DLD1 (cell line): ENCODE results near the gene SLC51A.
"Not testable (repeated sequence)": the region's sequence is repeated elsewhere in the genome, so short reads cannot be mapped to it uniquely, and the experiment has no call there.

Source experiments
- in situ Hi-C: cut with HindIII; loops from 2 replicates; pipeline ENCODE4 v1.10.0; 2017; ENCODE audit warnings: low sequenced_read_pairs

Gene SLC51A

GRCh38 chr3:196192524-196193051 is 23.7 kb upstream of the SLC51A start:
- in situ Hi-C loops = no loop called here

- in situ Hi-C loops = no loop called here
Measured at GRCh38 chr3:196193133-196193735, 23.1 kb upstream of the SLC51A start.

GRCh38 chr3:196193736-196194541 is 22.4 kb upstream of the SLC51A start:
- in situ Hi-C loops = no loop called here

GRCh38 chr3:196194542-196194915 is 21.8 kb upstream of the SLC51A start:
- in situ Hi-C loops = no loop called here

- in situ Hi-C loops = no loop called here
Measured at GRCh38 chr3:196195664-196196265, 20.6 kb upstream of the SLC51A start.

- in situ Hi-C loops = no loop called here
Measured at GRCh38 chr3:196197524-196197923, 18.8 kb upstream of the SLC51A start.

DNA sequence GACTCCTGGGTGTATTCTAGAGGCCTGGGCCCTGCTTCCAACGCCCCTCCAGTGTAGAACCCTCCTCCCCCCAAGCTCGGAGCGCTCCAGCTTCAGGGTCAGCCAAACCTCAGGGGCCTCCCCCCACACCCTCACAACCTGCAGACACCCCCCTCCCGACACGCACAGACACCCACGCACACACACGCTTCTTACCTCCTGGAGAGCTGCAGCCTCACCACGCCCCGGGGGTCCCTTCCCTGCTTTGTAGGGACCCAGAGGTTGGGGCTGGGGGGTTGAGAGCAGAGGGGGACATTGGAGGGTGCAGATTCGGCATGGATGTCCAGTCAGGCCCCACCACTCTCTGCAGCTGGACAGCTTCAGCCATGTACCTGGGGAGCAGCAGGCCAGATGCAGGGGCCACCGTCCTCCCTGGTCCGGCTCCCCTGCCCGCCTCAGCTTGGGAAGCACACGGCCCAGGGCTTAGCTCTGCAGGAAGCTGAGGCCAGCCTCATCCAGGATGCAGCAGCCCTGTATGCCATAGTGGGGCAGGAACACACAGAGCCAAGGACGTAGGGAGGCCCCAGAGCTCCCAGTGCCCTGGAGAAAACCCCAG is 18.2 kb upstream of the SLC51A start:
- in situ Hi-C loops = no loop called here

GRCh38 chr3:196198771-196199753 is 17.3 kb upstream of the SLC51A start:
- in situ Hi-C loops = no loop called here

- in situ Hi-C loops = no loop called here
Measured at GRCh38 chr3:196202516-196202970, 13.8 kb upstream of the SLC51A start.

- in situ Hi-C loops = no loop called here
Measured at GRCh38 chr3:196203846-196204245, 12.5 kb upstream of the SLC51A start.

- in situ Hi-C loops = not testable (repeated sequence)
Measured at GRCh38 chr3:196205442-196206205, 10.7 kb upstream of the SLC51A start.

GRCh38 chr3:196207159-196207832 is 9.0 kb upstream of the SLC51A start:
- in situ Hi-C loops = no loop called here

- in situ Hi-C loops = no loop called here
Measured at GRCh38 chr3:196207833-196208607, 8.3 kb upstream of the SLC51A start.

DNA sequence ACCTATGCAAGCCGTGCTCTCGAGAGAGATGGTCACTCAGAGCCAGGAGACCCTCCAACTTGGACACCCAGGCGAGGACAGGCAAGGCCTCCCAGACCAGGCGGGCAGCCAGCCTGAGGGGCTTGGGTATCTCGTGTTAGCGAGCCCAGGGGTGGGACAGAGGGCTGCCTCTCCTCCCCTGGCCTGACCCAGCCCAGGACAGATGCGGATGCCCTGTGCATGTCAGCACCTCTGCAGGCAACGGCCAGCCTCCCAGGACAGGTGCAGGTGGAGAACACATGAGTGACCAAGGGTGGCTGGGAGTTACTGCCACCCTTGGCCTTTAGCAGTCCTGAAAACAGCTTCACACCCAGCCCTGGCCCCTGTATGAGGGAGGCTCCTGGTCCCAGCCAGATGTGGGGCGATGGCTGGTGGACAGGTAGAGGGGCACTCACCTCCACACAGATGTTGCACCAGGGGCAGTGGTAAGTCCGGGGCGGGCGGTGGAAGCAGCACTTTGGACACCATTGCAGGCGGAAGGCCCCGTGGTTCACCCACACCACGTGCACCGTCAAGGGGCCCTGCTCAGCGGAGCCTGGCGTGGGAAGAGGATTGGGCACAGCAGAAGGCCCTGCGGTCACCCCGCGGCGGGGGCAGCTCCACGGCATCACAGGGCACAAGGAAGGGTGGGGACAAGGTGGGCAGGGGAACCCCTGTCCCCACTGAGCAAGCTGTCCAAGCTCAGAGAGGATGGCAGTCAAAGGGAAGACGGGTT is 7.2 kb upstream of the SLC51A start:
- in situ Hi-C loops = no loop called here

DNA sequence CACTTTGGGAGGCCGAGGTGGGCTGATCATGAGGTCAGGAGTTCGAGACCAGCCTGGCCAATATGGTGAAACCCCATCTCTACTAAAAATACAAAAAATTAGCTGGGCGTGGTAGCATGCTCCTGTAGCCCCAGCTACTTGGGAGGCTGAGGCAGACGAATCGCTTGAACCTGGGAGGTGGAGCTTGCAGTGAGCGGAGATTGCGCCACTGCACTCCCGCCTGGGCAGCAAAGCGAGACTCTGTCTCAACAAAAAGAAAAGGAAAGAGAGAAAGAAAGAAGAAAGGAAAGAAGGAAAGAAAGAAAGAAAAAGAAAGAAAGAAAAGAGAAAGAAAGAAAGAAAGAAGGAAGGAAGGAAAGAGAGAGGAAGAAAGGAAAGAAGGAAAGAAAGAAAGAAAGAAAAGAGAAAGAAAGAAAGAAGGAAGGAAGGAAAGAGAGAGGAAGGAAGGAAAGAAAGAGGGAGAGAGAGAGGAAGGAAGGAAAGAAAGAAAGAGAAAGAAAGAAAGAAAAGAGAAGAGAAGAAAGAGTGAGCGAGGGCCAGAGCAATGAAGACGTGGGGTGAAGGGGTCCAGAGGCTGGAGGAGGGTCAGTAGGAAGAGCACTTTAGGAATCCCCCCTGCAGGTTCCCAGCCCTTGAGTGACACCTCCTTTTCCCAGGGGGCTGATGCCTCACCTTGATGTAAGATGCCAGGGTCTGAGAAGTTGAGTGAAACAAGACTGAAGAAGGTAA is 6.2 kb upstream of the SLC51A start:
- in situ Hi-C loops = not testable (repeated sequence)

DNA sequence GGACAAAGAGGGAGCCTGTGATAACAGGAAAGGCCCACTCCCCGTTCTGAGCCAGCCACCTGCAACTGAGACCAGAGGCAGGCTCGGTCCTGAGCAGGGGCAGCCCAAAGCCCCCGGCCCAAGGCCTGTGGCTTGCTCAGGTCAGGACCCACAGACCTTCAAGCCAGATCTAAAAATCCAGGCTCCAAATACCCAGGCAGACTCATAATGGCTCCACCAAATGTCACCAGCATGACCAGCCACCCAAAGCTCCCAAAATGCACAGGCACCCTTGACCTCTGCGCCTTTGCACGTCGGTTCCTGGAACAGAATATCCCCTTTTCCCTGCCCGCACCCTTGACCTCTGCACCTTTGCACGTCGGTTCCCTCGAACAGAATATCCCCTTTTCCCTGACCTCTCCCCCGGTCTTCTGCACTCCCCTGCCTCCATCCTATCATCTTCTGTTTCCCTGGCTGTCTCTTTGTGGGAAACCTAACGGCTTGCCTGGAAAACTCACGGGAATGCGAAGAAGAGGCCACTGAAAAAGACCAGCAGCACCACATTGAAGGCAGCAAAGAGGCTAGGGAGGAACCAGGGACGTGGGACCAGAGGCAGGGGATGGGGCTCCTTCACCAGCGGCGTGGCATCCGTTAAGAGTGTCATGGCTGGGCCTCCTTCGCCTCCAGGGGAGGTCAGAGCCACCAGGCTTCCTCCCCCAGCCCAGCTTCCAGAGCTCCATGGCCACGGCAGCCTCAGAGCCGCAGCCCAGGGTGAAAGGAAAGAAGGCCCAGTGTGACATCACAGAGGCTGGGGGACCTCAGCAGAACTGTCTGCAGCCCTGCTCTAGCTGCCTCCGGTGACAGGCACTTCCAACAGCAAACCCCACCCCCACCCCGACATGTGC is 5.4 kb upstream of the SLC51A start, which contains the start of gene ZDHHC19:
Gene ZDHHC19, minus strand, starts transcription at position 728 of the 884 bp plus-strand sequence. Its CDS starts 85 bp downstream, at position 643.
- in situ Hi-C loops = no loop called here
